Endothelial cell of umbilical vein (primary cell): Measurements from ENCODE around the gene PRDM16. TPM values are rescaled to one million over a fixed set of nuclear protein-coding genes. Genes with fewer than 3 reads are reported as not detected.

Source experiments
- BruUV-seq: library from RNA; stranded (reverse); fragments of 400-500 nt; replicated peaks from 2 replicates; lab custom pipeline; 2021; lab: Mats Ljungman, UMichigan
- CTCF ChIA-PET: fragments of 300-600, 350-600 bp; sonication (Branson Sonifier 250); formaldehyde crosslinking; loops from one replicate; lab custom pipeline; 2021; ENCODE audit warnings: antibody characterized with exemption, inconsistent platforms; lab: Charles Lee
- POLR2A ChIA-PET: fragments of 300-600, 350-600 bp; sonication (Branson Sonifier 250); formaldehyde crosslinking; loops from one replicate; lab custom pipeline; 2021; ENCODE audit warnings: antibody characterized with exemption, inconsistent platforms; lab: Charles Lee
- DNase-seq: peaks from one replicate; pipeline ENCODE4 v3.0.0-alpha.2; 2011; ENCODE audit warnings: low read depth, low spot score
- FAIRE-seq: peaks from 2 replicates; lab custom pipeline; 2011; peaks lifted over from hg19 to GRCh38; lab: Jason Lieb, UNC
- H2AFZ ChIP-seq: 2 replicates; pipeline ENCODE4 v1.6.0; 2012; ENCODE audit warnings: low read depth, low read length, control low read depth, inconsistent platforms
- H3K27ac ChIP-seq: 2 replicates; pipeline ENCODE4 v1.5.1; 2011; ENCODE audit warnings: low read depth, mild to moderate bottlenecking, control low read depth, low read length, moderate library complexity; ENCODE audit not compliant: insufficient read depth
- H3K27me3 ChIP-seq, 2 experiments: 2 replicates each; pipeline versions ENCODE4 v1.6.0 to v1.6.1; 2011; ENCODE audit warnings: low read length in 2 of 2, mixed read lengths in 1 of 2; ENCODE audit not compliant: control insufficient read depth in 2 of 2, insufficient read depth in 2 of 2
- H3K36me3 ChIP-seq, 2 experiments: 2 replicates in 1 of 2; 3 replicates in 1 of 2; pipeline ENCODE4 v1.5.1; 2011; ENCODE audit warnings: low read length in 2 of 2, mild to moderate bottlenecking in 1 of 2, moderate library complexity in 1 of 2; ENCODE audit not compliant: control insufficient read depth in 2 of 2, insufficient read depth in 2 of 2; ENCODE audit errors: extremely low read depth in 1 of 2
- H3K4me1 ChIP-seq: 3 replicates; pipeline ENCODE4 v1.5.1; 2011; ENCODE audit warnings: mild to moderate bottlenecking, low read length; ENCODE audit not compliant: control insufficient read depth, insufficient read depth; ENCODE audit errors: extremely low read depth
- H3K4me2 ChIP-seq: 2 replicates; pipeline ENCODE4 v1.6.1; 2011; ENCODE audit warnings: low read length, control low read depth, mixed read lengths; ENCODE audit not compliant: insufficient read depth
- H3K4me3 ChIP-seq, 3 experiments: fragments of 200-600 bp in 1 of 3; sonication (generic), shearing (Covaris generic) in 1 of 3; replicated peaks in 1 of 3; 2 replicates each; pipeline ENCODE4 v1.5.1; 2011 to 2016; ENCODE audit warnings: control low read depth in 3 of 3, low read length in 3 of 3, mild to moderate bottlenecking in 2 of 3, inconsistent platforms in 1 of 3, low read depth in 1 of 3, moderate library complexity in 1 of 3; ENCODE audit not compliant: insufficient read depth in 1 of 3
- H3K79me2 ChIP-seq: 2 replicates; pipeline ENCODE4 v1.6.0; 2012; ENCODE audit warnings: low read length, inconsistent platforms; ENCODE audit not compliant: control insufficient read depth, insufficient read depth
- H3K9ac ChIP-seq: replicated peaks from 2 replicates; pipeline ENCODE3; 2011; ENCODE audit warnings: low read length, control low read depth; ENCODE audit not compliant: insufficient read depth; ENCODE audit errors: extremely low read depth
- H3K9me1 ChIP-seq: replicated peaks from 3 replicates; pipeline ENCODE4 v1.6.0; 2011; ENCODE audit warnings: mild to moderate bottlenecking, low read length; ENCODE audit not compliant: control insufficient read depth, insufficient read depth; ENCODE audit errors: extremely low read depth
- H3K9me3 ChIP-seq: replicated peaks from 2 replicates; pipeline ENCODE4 v1.5.1; 2012; ENCODE audit warnings: low read length, inconsistent platforms; ENCODE audit not compliant: control insufficient read depth, insufficient read depth
- H4K20me1 ChIP-seq: replicated peaks from 2 replicates; pipeline ENCODE3; 2011; ENCODE audit warnings: mild to moderate bottlenecking, low read length; ENCODE audit not compliant: control insufficient read depth, insufficient read depth; ENCODE audit errors: extremely low read depth
- CTCF ChIP-seq, 2 donors: IDR thresholded peaks; 1 replicate in 1 of 2; 2 replicates in 1 of 2; pipeline ENCODE4 v1.5.1; 2011; ENCODE audit warnings: low read length in 2 of 2, mild to moderate bottlenecking in 2 of 2, moderate library complexity in 2 of 2, control low read depth in 1 of 2, inconsistent platforms in 1 of 2, low read depth in 1 of 2; ENCODE audit not compliant: insufficient read depth in 1 of 2; ENCODE audit errors: extremely low read depth in 1 of 2
- EZH2 ChIP-seq: IDR thresholded peaks from 2 replicates; pipeline ENCODE4 v1.6.1; 2012; ENCODE audit warnings: borderline replicate concordance, low read depth, mild to moderate bottlenecking, moderate library complexity, low read length, inconsistent platforms; ENCODE audit not compliant: severe bottlenecking
- FOS ChIP-seq: IDR thresholded peaks from 2 replicates; pipeline ENCODE4 v1.6.1; 2011; ENCODE audit warnings: mild to moderate bottlenecking, low read length, moderate library complexity, borderline replicate concordance; ENCODE audit not compliant: insufficient read depth
- GATA2 ChIP-seq: IDR thresholded peaks from 2 replicates; pipeline ENCODE4 v1.7.0; 2011; ENCODE audit warnings: low read depth, mild to moderate bottlenecking, moderate library complexity, mixed read lengths, low read length; ENCODE audit not compliant: insufficient read length, insufficient read depth
- JUN ChIP-seq: IDR thresholded peaks from 2 replicates; pipeline ENCODE4 v1.6.1; 2011; ENCODE audit warnings: borderline replicate concordance, low read depth; ENCODE audit not compliant: insufficient read length, insufficient read depth
- MAX ChIP-seq: IDR thresholded peaks from 2 replicates; pipeline ENCODE4 v1.6.1; 2011; ENCODE audit not compliant: insufficient read depth, insufficient read length
- MYC ChIP-seq: IDR thresholded peaks from one replicate; pipeline ENCODE4 v1.6.1; 2011; ENCODE audit warnings: mild to moderate bottlenecking, low read depth, low read length
- POLR2A ChIP-seq: IDR thresholded peaks from 2 replicates; pipeline ENCODE4 v1.6.1; 2012; ENCODE audit warnings: low read depth, mild to moderate bottlenecking, control low read depth, low read length
- POLR2AphosphoS5 ChIP-seq: IDR thresholded peaks from 2 replicates; pipeline ENCODE4 v1.6.1; 2012; ENCODE audit warnings: low read depth, mild to moderate bottlenecking, control low read depth, low read length, moderate library complexity; ENCODE audit not compliant: insufficient read depth
- dilution Hi-C: fragments of 300-500 bp; cut with MboI; formaldehyde crosslinking; loops from one replicate; pipeline ENCODE4 v1.15.0; 2019; ENCODE audit warnings: low sequenced_read_pairs; ENCODE audit not compliant: extremely low pct_ligation_motif_present
- intact Hi-C: fragments of 100-400 bp; cut with micrococcal nuclease; formaldehyde crosslinking; loops from one replicate; pipeline ENCODE4 v1.10.0; 2022
- polyA plus RNA-seq, 4 experiments: library from polyadenylated mRNA; depleted of rRNA in 3 of 4; stranded (reverse) in 3 of 4; unstranded in 1 of 4; fragments of >200 nt; gene quantifications; 2 replicates each; pipeline versions ENCODE4 v1.2.1 to v1.2.3, GENCODE V29; 2011 to 2012; ENCODE audit warnings: missing spikeins in 1 of 4
- total RNA-seq: library from RNA; stranded (reverse); gene quantifications from 2 replicates; pipeline ENCODE4 v1.2.3, GENCODE V29; 2021

Gene PRDM16
- total and polyA plus RNA-seq, 2 donors (not counting 3 experiments of a cell fraction or from before 2014, with no cell fraction given), result not detected

- FAIRE-seq (no peak), DNase-seq (no peak)
- Histone ChIP-seq H3K79me2 (no peaks in the 10 kb centered on the region), H2AFZ (no peak overlapping the region), H4K20me1 (no peaks in the 10 kb centered on the region), H3K4me2 (no peak overlapping the region), H3K27me3 (no peaks in the 10 kb centered on the region), H3K9me1 (no peaks in the 10 kb centered on the region), H3K9ac (no peak overlapping the region), H3K9me3 (no peaks in the 10 kb centered on the region), H3K4me1 (no peaks in the 10 kb centered on the region), H3K27ac (no peak overlapping the region), H3K4me3 (no peak overlapping the region), H3K36me3 (no peaks in the 10 kb centered on the region)
- BruUV-seq, result no TSS peak
- intact Hi-C loops (no loop called here), dilution Hi-C loops (no loop called here)
- ChIA-PET CTCF (no interaction called here), POLR2A (no interaction called here)
- TF ChIP-seq POLR2A, result no peak
- no peak for TF ChIP-seq GATA2
- no peak for TF ChIP-seq MAX
- TF ChIP-seq MYC, result no peak
- no peak for TF ChIP-seq EZH2
- TF ChIP-seq POLR2AphosphoS5, result no peak
- TF ChIP-seq JUN, result no peak
- no peak for TF ChIP-seq FOS
- TF ChIP-seq CTCF (IDR thresholded peaks at IDR 0.05; ENCODE audit: extremely low read depth in 1 of 2, insufficient read depth in 1 of 2, low read depth in 1 of 2, low read length in 2 of 2), result no peak
Measured at GRCh38 chr1:3306583-3307291, 237.7 kb downstream of the PRDM16 start.
